Measurements from ENCODE around the gene ADAM21. TPM values are rescaled to one million over a fixed set of nuclear protein-coding genes. Genes with fewer than 3 reads are reported as not detected.
"Not testable (repeated sequence)": the region's sequence is repeated elsewhere in the genome, so short reads cannot be mapped to it uniquely, and the experiment has no call there.

The ADAM21 gene
- polyA plus RNA-seq: under 1 TPM in 1 of 2 donors, not detected in 1; 0.01 TPM

DNA sequence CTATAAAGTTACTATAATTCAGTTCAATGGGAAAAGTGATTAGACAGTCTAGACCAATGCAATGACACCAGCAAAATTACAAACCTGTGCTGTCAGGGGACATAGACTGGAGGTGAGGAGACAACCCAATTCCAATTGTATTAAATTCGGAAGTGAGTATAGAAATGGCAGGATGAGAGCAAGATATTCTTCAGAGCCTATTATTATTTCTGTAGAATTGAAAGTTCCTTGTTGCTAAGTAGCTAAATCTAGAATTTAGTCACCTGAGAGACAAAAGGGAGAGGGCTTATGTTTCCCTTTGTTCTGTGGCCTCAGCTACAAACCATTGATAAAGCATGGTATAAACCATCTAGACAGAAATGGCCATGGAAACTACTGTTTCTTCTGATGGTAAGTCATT lies at the start of gene ADAM21:
Gene ADAM21, plus strand, starts transcription at position 301 of the 400 bp plus-strand sequence. CDS start 5,326 bp downstream, outside the sequence.
- 93 to 95% methylated on average over 1 of the region's 1 CpG for WGBS, 2 donors
- H3K4me1 ChIP-seq (ENCODE audit: control insufficient read depth in 2 of 2, insufficient read depth in 2 of 2, low read length in 1 of 2): no peaks in the 10 kb centered on the region
- H3K27ac ChIP-seq (ENCODE audit: low read depth in 2 of 2, low read length in 1 of 2): no peak within 1 kb of the TSS
- no peaks in the 10 kb centered on the region for H3K36me3 ChIP-seq (ENCODE audit: control insufficient read depth in 2 of 2, insufficient read depth in 2 of 2, low read length in 1 of 2)
- H3K27me3 ChIP-seq (ENCODE audit: control insufficient read depth in 1 of 2, insufficient read depth in 2 of 2, low read length in 2 of 2): no peaks in the 10 kb centered on the region
- H3K4me3 ChIP-seq (ENCODE audit: low read depth in 1 of 2, low read length in 2 of 2): no peak within 1 kb of the TSS
- no peaks in the 10 kb centered on the region for H3K9me3 ChIP-seq (ENCODE audit: control insufficient read depth in 2 of 2, insufficient read depth in 1 of 2, low read depth in 1 of 2, low read length in 1 of 2)

DNA sequence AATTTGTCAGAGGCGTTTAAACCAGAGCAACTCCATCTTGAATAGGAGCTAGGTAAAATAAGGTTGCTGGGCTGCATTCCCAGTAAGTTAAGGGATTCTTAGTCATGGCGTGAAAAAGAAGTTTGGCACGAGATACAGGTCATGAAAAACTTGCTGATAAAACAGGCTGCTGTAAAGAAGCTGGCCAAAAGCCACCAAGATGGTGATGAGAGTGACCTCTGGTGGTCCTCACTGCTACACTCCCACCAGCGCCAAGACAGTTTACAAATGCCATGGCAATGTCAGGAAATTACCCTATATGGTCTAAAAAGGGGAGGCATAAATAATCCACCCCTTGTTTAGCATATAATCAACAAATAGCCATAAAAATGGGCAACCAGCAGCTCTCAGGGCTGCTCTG lies 48.6 kb upstream of the ADAM21 start:
- not testable (repeated sequence) for H3K27me3 ChIP-seq (ENCODE audit: control insufficient read depth in 1 of 2, insufficient read depth in 2 of 2, low read length in 2 of 2); H3K36me3 ChIP-seq (ENCODE audit: control insufficient read depth in 2 of 2, insufficient read depth in 2 of 2, low read length in 1 of 2); H3K27ac ChIP-seq (ENCODE audit: low read depth in 2 of 2, low read length in 1 of 2); H3K4me3 ChIP-seq (ENCODE audit: low read depth in 1 of 2, low read length in 2 of 2); H3K4me1 ChIP-seq (ENCODE audit: control insufficient read depth in 2 of 2, insufficient read depth in 2 of 2, low read length in 1 of 2); H3K9me3 ChIP-seq (ENCODE audit: control insufficient read depth in 2 of 2, insufficient read depth in 1 of 2, low read depth in 1 of 2, low read length in 1 of 2)
- WGBS, 2 donors: 53 to 57% methylated on average over 4 of the region's 4 CpGs

DNA sequence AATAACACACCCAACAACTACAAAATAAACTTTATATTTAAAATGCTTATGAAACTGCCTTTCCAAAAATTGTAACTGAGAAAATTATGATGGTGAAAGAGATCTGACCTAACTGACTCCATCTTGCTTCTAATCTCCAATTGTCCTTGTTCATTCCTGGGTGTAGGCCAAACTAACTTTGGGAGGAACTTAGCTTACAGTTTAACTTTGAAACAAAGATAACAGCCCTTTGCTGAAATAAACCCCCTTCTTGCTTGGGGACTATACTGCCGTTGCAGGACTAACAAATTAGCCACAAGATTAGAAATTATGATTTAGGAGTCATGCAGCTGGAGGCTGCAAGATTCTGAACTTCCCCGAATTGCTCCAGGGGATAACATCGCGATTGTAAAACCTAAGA lies 45.8 kb upstream of the ADAM21 start:
- not testable (repeated sequence) for H3K27me3 ChIP-seq (ENCODE audit: control insufficient read depth in 1 of 2, insufficient read depth in 2 of 2, low read length in 2 of 2); H3K9me3 ChIP-seq (ENCODE audit: control insufficient read depth in 2 of 2, insufficient read depth in 1 of 2, low read depth in 1 of 2, low read length in 1 of 2); H3K36me3 ChIP-seq (ENCODE audit: control insufficient read depth in 2 of 2, insufficient read depth in 2 of 2, low read length in 1 of 2); H3K4me3 ChIP-seq (ENCODE audit: low read depth in 1 of 2, low read length in 2 of 2); H3K27ac ChIP-seq (ENCODE audit: low read depth in 2 of 2, low read length in 1 of 2); H3K4me1 ChIP-seq (ENCODE audit: control insufficient read depth in 2 of 2, insufficient read depth in 2 of 2, low read length in 1 of 2)
- 76 to 90% methylated on average over 4 of the region's 4 CpGs for WGBS, 2 donors

DNA sequence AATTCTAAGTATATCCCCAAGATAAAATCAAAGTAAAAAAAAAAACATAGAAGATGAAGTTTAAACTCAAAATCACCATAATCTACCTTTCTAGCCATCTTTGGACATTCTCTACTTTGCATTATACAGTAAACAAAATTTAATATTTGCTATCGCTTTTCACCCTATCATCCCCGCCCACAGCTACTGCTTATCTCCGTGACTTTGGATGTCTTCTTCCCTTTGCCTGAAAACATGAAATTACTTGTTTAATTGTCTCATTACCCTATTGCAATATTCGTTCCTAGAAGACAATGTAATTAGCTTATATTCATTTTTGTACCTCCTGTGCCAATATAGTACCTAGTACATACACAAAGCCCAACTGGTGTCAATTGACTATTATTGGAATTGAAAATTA lies 44.4 kb upstream of the ADAM21 start:
- WGBS, 2 donors: 86 to 88% methylated on average over 4 of the region's 4 CpGs
- Histone ChIP-seq H3K27me3 (ENCODE audit: control insufficient read depth in 1 of 2, insufficient read depth in 2 of 2, low read length in 2 of 2) (no peaks in the 10 kb centered on the region), H3K4me3 (ENCODE audit: low read depth in 1 of 2, low read length in 2 of 2) (no peak overlapping the region), H3K27ac (ENCODE audit: low read depth in 2 of 2, low read length in 1 of 2) (no peak overlapping the region), H3K36me3 (ENCODE audit: control insufficient read depth in 2 of 2, insufficient read depth in 2 of 2, low read length in 1 of 2) (no peaks in the 10 kb centered on the region), H3K4me1 (ENCODE audit: control insufficient read depth in 2 of 2, insufficient read depth in 2 of 2, low read length in 1 of 2) (no peaks in the 10 kb centered on the region), H3K9me3 (ENCODE audit: control insufficient read depth in 2 of 2, insufficient read depth in 1 of 2, low read depth in 1 of 2, low read length in 1 of 2) (no peaks in the 10 kb centered on the region)

DNA sequence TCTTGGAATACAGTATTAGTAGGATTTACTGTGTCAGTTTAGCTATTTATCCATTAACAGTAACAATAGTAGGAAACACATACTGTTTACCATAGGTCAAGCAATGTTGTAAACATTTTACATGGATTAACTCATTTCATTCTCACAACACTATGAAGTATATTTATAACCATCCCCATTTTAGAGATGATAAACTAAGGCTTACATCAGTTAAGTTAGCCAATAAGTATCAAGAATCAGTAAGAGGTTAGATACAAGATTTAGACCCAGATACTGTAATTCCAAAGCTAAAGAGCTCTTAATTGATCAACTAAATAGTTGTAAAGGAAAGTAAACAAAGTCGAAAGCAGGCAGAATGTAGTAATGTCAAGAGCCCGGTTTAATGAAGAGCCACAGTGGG lies 36.2 kb upstream of the ADAM21 start:
- peak overlapping the region in 1 of 2 donors; percentile 97 for H3K4me3 ChIP-seq (ENCODE audit: low read depth in 1 of 2, low read length in 2 of 2)
- no peaks in the 10 kb centered on the region for H3K9me3 ChIP-seq (ENCODE audit: control insufficient read depth in 2 of 2, insufficient read depth in 1 of 2, low read depth in 1 of 2, low read length in 1 of 2)
- H3K27ac ChIP-seq (ENCODE audit: low read depth in 2 of 2, low read length in 1 of 2): no peak overlapping the region
- H3K27me3 ChIP-seq (ENCODE audit: control insufficient read depth in 1 of 2, insufficient read depth in 2 of 2, low read length in 2 of 2): no peaks in the 10 kb centered on the region
- 22 to 38% methylated on average over 2 of the region's 2 CpGs for WGBS, 2 donors
- no peaks in the 10 kb centered on the region for H3K4me1 ChIP-seq (ENCODE audit: control insufficient read depth in 2 of 2, insufficient read depth in 2 of 2, low read length in 1 of 2)
- H3K36me3 ChIP-seq (ENCODE audit: control insufficient read depth in 2 of 2, insufficient read depth in 2 of 2, low read length in 1 of 2): no peaks in the 10 kb centered on the region

DNA sequence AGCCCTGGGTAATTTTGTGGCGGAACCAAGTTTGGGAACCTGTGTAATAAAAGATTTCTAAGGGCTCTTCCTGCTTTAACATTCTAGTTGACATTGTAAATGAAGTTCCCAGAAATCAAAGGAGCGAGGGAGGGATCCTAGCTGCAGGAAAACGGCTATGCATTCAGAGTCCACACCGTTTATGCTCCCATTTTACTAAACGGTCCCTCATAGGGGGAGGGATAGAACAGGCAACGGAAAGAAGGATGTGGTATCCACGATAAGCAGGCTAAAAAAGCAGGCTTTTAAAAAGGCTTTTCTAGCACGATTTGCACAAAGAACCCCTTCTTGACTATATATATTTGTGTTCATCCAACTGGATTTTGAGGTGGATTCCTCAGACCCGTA lies 35.6 kb upstream of the ADAM21 start:
- WGBS, 2 donors: 3 to 5% methylated on average over 9 of the region's 9 CpGs
- Histone ChIP-seq H3K27ac (ENCODE audit: low read depth in 2 of 2, low read length in 1 of 2) (peak overlapping the region; percentile 86 to 87), H3K36me3 (ENCODE audit: control insufficient read depth in 2 of 2, insufficient read depth in 2 of 2, low read length in 1 of 2) (no peaks in the 10 kb centered on the region), H3K4me1 (ENCODE audit: control insufficient read depth in 2 of 2, insufficient read depth in 2 of 2, low read length in 1 of 2) (no peaks in the 10 kb centered on the region), H3K4me3 (ENCODE audit: low read depth in 1 of 2, low read length in 2 of 2) (peak overlapping the region; percentile 78 to 97), H3K9me3 (ENCODE audit: control insufficient read depth in 2 of 2, insufficient read depth in 1 of 2, low read depth in 1 of 2, low read length in 1 of 2) (no peaks in the 10 kb centered on the region), H3K27me3 (ENCODE audit: control insufficient read depth in 1 of 2, insufficient read depth in 2 of 2, low read length in 2 of 2) (no peaks in the 10 kb centered on the region)

DNA sequence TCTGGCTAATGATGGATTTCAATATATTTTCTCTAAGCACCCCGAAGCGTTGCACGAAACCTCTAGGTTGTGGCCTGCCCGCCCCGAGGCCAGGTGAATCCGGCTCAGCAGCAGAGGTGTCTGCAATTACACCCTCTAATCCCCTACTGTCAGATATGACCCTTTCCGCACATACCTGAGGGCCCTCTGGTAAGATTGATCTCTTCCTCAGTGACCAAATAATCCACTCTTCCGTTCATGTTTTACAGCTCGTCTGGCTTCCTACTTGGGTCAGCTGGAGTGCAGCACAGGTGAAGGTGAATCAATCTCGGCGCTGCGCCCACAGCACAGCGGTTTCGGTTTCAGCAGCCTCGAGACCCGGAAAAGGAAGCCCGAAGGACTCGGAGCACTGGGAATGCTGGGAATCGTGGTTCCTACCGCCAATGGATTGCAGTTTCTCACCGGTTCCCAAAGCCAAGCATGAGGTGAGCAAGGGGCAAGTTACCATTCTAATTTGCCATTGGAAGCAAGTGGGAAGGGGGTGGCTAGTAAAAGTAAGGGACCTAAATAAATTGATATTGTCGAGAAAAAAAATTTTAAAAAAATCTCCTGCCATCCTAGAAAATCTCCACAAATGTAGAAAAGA lies 35.1 kb upstream of the ADAM21 start, which contains the start of gene SYNJ2BP:
Gene SYNJ2BP, minus strand, starts transcription at position 366 of the 625 bp plus-strand sequence. Its CDS starts 127 bp downstream, at position 239.
- Histone ChIP-seq H3K4me1 (ENCODE audit: control insufficient read depth in 2 of 2, insufficient read depth in 2 of 2, low read length in 1 of 2) (no peaks in the 10 kb centered on the region), H3K27me3 (ENCODE audit: control insufficient read depth in 1 of 2, insufficient read depth in 2 of 2, low read length in 2 of 2) (no peaks in the 10 kb centered on the region), H3K4me3 (ENCODE audit: low read depth in 1 of 2, low read length in 2 of 2) (peak within 1 kb of the TSS; percentile 78 to 97), H3K36me3 (ENCODE audit: control insufficient read depth in 2 of 2, insufficient read depth in 2 of 2, low read length in 1 of 2) (no peaks in the 10 kb centered on the region), H3K9me3 (ENCODE audit: control insufficient read depth in 2 of 2, insufficient read depth in 1 of 2, low read depth in 1 of 2, low read length in 1 of 2) (no peaks in the 10 kb centered on the region), H3K27ac (ENCODE audit: low read depth in 2 of 2, low read length in 1 of 2) (peak within 1 kb of the TSS; percentile 86 to 87)
- WGBS, 2 donors: 1% methylated on average over 22 of the region's 22 CpGs

DNA sequence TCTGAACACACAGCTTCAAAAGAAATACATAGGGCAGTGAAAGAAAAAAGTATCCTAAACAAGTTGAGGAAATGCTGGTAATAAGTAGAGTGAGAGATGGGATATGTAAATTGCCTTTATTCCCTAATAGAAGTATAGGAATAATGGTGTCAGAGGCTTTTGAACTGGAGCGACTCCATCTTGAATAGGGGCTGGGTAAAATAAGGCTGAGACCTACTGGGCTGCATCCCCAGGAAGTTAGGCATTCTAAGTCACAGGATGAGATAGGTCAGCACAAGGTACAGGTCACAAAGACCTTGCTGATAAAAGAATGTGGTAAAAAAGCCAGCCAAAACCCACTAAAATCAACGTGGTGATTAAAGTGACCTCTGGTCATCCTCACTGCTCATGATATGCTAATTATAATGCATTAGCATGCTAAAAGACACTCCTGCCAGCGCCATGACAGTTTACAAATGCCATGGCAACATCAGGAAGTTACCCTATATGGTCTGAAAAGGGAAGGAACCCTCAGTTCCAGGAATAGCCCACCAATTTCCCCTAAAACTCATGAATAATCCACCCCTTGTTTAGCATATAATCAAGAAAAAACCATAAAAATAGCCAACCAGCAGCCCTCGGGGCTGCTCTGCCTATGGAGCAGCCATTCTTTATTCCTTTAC lies 32.6 kb upstream of the ADAM21 start:
- H3K9me3 ChIP-seq (ENCODE audit: control insufficient read depth in 2 of 2, insufficient read depth in 1 of 2, low read depth in 1 of 2, low read length in 1 of 2); H3K27ac ChIP-seq (ENCODE audit: low read depth in 2 of 2, low read length in 1 of 2); H3K4me3 ChIP-seq (ENCODE audit: low read depth in 1 of 2, low read length in 2 of 2); H3K36me3 ChIP-seq (ENCODE audit: control insufficient read depth in 2 of 2, insufficient read depth in 2 of 2, low read length in 1 of 2); H3K27me3 ChIP-seq (ENCODE audit: control insufficient read depth in 1 of 2, insufficient read depth in 2 of 2, low read length in 2 of 2); H3K4me1 ChIP-seq (ENCODE audit: control insufficient read depth in 2 of 2, insufficient read depth in 2 of 2, low read length in 1 of 2): not testable (repeated sequence)
- 58 to 63% methylated on average over 4 of the region's 4 CpGs for WGBS, 2 donors

DNA sequence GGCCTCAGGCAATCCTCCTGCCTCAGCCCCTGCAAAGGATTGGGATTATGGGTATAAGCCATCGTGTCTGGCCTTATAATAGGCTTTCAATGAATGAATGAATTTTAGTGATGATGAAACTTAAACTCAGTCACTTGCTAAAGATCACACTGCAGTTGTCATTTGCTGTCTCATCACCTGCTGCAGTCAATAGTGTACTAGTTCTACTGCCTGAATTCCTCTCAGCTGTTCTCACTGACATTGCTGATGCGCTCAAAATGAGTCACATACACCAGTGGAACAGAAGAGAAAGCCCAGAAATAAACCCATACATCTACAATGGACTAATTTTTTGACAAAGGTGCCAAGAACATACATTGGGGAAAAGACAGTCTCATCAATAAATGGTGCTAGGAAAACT lies 29.4 kb upstream of the ADAM21 start:
- Histone ChIP-seq H3K4me1 (ENCODE audit: control insufficient read depth in 2 of 2, insufficient read depth in 2 of 2, low read length in 1 of 2) (no peaks in the 10 kb centered on the region), H3K27ac (ENCODE audit: low read depth in 2 of 2, low read length in 1 of 2) (no peak overlapping the region), H3K4me3 (ENCODE audit: low read depth in 1 of 2, low read length in 2 of 2) (no peak overlapping the region), H3K27me3 (ENCODE audit: control insufficient read depth in 1 of 2, insufficient read depth in 2 of 2, low read length in 2 of 2) (no peaks in the 10 kb centered on the region), H3K36me3 (ENCODE audit: control insufficient read depth in 2 of 2, insufficient read depth in 2 of 2, low read length in 1 of 2) (no peaks in the 10 kb centered on the region), H3K9me3 (ENCODE audit: control insufficient read depth in 2 of 2, insufficient read depth in 1 of 2, low read depth in 1 of 2, low read length in 1 of 2) (no peaks in the 10 kb centered on the region)
- WGBS, 2 donors: 84 to 86% methylated on average over 2 of the region's 2 CpGs

DNA sequence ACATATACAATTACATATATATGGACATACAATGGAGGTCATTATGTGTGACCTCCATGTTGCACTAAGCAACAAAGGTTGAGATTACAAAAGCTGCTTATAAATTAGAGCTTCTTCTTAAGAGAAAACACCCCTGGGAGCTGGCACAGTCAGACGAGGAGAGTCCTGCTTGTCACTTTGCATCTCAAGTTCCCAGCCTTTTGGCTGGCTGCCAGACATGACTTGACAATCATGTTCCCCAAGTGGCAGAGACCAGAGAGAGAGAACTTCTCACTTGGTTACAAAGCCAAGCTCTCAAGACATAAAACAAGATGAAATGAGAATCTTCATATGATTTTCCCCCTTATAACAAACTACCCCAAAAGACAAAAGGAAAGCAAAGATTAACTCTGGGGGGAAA lies 26.6 kb upstream of the ADAM21 start:
- Histone ChIP-seq H3K27me3 (ENCODE audit: control insufficient read depth in 1 of 2, insufficient read depth in 2 of 2, low read length in 2 of 2) (no peaks in the 10 kb centered on the region), H3K4me3 (ENCODE audit: low read depth in 1 of 2, low read length in 2 of 2) (no peak overlapping the region), H3K4me1 (ENCODE audit: control insufficient read depth in 2 of 2, insufficient read depth in 2 of 2, low read length in 1 of 2) (no peaks in the 10 kb centered on the region), H3K27ac (ENCODE audit: low read depth in 2 of 2, low read length in 1 of 2) (no peak overlapping the region), H3K9me3 (ENCODE audit: control insufficient read depth in 2 of 2, insufficient read depth in 1 of 2, low read depth in 1 of 2, low read length in 1 of 2) (no peaks in the 10 kb centered on the region), H3K36me3 (ENCODE audit: control insufficient read depth in 2 of 2, insufficient read depth in 2 of 2, low read length in 1 of 2) (no peaks in the 10 kb centered on the region)
- 13 to 17% methylated on average over 1 of the region's 1 CpG for WGBS, 2 donors

Data from esophagus (tissue), 2 donors.